Mammary epithelial cell (primary cell): Measurements from ENCODE around the gene MACO1.

Experiments
- EZH2 ChIP-seq: IDR thresholded peaks from 2 replicates; pipeline ENCODE4 v1.6.1; 2012; ENCODE audit warnings: low read length, inconsistent platforms, borderline replicate concordance
- TF ChIP-seq, protein P1 (sequence below), 2 donors: IDR thresholded peaks in 1 of 2; conservative IDR thresholded peaks in 1 of 2; 2 replicates each; pipeline ENCODE4 v1.5.1; 2011 to 2012; ENCODE audit warnings: inconsistent platforms in 2 of 2, low read length in 2 of 2, mild to moderate bottlenecking in 2 of 2, control low read depth in 1 of 2, low read depth in 1 of 2; ENCODE audit not compliant: insufficient read depth in 1 of 2; ENCODE audit errors: extremely low read depth in 1 of 2

DNA sequence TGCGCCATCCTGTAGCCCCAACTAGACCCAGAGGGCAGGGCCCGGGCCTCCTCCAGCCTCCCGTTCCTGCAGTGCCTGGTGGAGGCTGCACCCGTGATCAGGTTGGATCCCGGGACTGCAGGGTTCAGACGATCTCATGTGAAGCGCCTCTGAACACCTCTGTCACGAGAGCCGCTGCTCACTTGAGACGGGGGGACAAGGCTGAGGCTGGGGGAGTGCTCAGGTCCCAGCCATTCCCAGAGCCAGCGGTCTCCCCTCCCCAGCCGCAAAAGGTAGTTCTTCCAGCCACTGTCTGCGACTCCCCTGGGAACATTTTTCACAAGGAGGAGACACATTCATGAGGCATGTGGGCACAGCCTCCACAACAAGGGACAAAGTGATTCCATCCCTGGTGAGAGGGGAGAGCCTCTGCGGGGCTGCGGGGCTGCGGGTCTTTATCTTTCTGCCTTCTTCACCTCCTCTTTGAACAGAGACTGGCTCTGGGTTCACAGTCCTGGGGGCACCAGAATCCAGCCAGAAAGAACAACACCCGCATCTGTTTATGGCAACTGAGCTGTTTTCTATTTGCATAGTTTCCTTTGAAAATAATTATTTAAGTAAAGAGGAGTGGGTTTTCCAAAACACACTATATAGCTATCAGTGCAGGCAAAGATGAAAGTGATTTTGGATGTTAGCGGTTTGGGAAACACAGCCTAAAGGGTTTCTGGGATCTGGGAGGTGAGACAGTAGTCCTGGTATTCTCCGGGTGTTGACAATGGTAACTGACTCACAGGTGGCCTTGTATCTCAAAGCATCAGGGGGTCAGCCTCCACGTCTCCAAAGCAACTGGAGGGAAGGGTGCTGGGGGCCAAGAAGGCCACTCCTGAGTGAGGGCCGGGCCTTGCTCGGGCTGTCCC is 99.7 kb downstream of the MACO1 start:
- TF ChIP-seq, protein P1, sequence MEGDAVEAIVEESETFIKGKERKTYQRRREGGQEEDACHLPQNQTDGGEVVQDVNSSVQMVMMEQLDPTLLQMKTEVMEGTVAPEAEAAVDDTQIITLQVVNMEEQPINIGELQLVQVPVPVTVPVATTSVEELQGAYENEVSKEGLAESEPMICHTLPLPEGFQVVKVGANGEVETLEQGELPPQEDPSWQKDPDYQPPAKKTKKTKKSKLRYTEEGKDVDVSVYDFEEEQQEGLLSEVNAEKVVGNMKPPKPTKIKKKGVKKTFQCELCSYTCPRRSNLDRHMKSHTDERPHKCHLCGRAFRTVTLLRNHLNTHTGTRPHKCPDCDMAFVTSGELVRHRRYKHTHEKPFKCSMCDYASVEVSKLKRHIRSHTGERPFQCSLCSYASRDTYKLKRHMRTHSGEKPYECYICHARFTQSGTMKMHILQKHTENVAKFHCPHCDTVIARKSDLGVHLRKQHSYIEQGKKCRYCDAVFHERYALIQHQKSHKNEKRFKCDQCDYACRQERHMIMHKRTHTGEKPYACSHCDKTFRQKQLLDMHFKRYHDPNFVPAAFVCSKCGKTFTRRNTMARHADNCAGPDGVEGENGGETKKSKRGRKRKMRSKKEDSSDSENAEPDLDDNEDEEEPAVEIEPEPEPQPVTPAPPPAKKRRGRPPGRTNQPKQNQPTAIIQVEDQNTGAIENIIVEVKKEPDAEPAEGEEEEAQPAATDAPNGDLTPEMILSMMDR (conservative IDR thresholded peaks at IDR 0.05 in 1 of 2, IDR thresholded peaks at IDR 0.05 in 1 of 2; ENCODE audit: extremely low read depth in 1 of 2, insufficient read depth in 1 of 2, low read depth in 1 of 2, low read length in 2 of 2), result no peak
- no peak for TF ChIP-seq EZH2
